ENCODE measurements around the gene AGBL1. TPM values are rescaled to one million over a fixed set of nuclear protein-coding genes. Genes with fewer than 3 reads are reported as not detected.

The AGBL1 gene
- total and polyA plus RNA-seq, 2 donors (not counting 1 experiment from before 2014, with no cell fraction given): not detected

GRCh38 chr15:86620641-86621349 is 541.1 kb downstream of the AGBL1 start:
- no peak overlapping the region for H3K4me2 ChIP-seq (replicated peaks; ENCODE audit: low read depth, low read length, poor library complexity, severe bottlenecking)
- H3K27ac ChIP-seq (ENCODE audit: low read length in 2 of 2): no peak overlapping the region
- H3K4me1 ChIP-seq (ENCODE audit: control insufficient read depth in 2 of 2, insufficient read depth in 2 of 2, low read length in 2 of 2): no peaks in the 10 kb centered on the region
- no peaks in the 10 kb centered on the region for H3K27me3 ChIP-seq (replicated peaks in 1 of 4; ENCODE audit: control extremely low read depth in 1 of 4, control insufficient read depth in 3 of 4, insufficient read depth in 4 of 4, low read length in 3 of 4)
- intact Hi-C loops (cut with micrococcal nuclease): no loop called here
- no peaks in the 10 kb centered on the region for H3K36me3 ChIP-seq (replicated peaks in 1 of 2; ENCODE audit: control extremely low read depth in 1 of 2, control insufficient read depth in 1 of 2, extremely low read depth in 1 of 2, insufficient read depth in 2 of 2, low read length in 1 of 2)
- no peak overlapping the region for H3K4me3 Mint-ChIP-seq
- no peaks in the 10 kb centered on the region for H3K9me3 ChIP-seq (ENCODE audit: control extremely low read depth in 1 of 3, control insufficient read depth in 2 of 3, insufficient read depth in 1 of 3, low read length in 2 of 3)
- ChIA-PET POLR2A (no interaction called here), CTCF (no interaction called here)
- H3K4me3 ChIP-seq (ENCODE audit: control extremely low read depth in 1 of 5, extremely low read depth in 1 of 5, insufficient read depth in 1 of 5, low read depth in 2 of 5, low read length in 4 of 5): no peak overlapping the region
- no peaks in the 10 kb centered on the region for H3K79me2 ChIP-seq (ENCODE audit: control insufficient read depth, insufficient read depth, low read length)
- H3K27ac Mint-ChIP-seq: no peak overlapping the region
- no peak for DNase-seq
- no peak overlapping the region for H2AFZ ChIP-seq (ENCODE audit: insufficient read depth, low read depth, low read length, poor library complexity, severe bottlenecking)
- no peaks in the 10 kb centered on the region for H3K4me1 Mint-ChIP-seq
- no peak for ATAC-seq (ENCODE audit: low read depth)
- H3K9ac ChIP-seq (ENCODE audit: low read length): no peak overlapping the region
- TF ChIP-seq EZH2 (IDR thresholded peaks at IDR 0.05; ENCODE audit: borderline replicate concordance, insufficient read depth, low read depth, low read length, poor library complexity, severe bottlenecking) (no peak), CTCF (IDR thresholded peaks at IDR 0.05) (no peak)
- H3K27me3 Mint-ChIP-seq: no peaks in the 10 kb centered on the region
- 75% methylated on average over 5 of the region's 8 CpGs for WGBS (ENCODE audit: insufficient coverage)
- H3K9me3 Mint-ChIP-seq (ENCODE audit: insufficient read depth): no peaks in the 10 kb centered on the region
- H4K20me1 ChIP-seq (ENCODE audit: control insufficient read depth, insufficient read depth, low read length, poor library complexity, severe bottlenecking): no peaks in the 10 kb centered on the region

- Histone ChIP-seq H3K27me3 (replicated peaks in 1 of 4; ENCODE audit: control extremely low read depth in 1 of 4, control insufficient read depth in 3 of 4, insufficient read depth in 4 of 4, low read length in 3 of 4) (no peaks in the 10 kb centered on the region), H3K4me3 (ENCODE audit: control extremely low read depth in 1 of 5, extremely low read depth in 1 of 5, insufficient read depth in 1 of 5, low read depth in 2 of 5, low read length in 4 of 5) (no peak overlapping the region), H2AFZ (ENCODE audit: insufficient read depth, low read depth, low read length, poor library complexity, severe bottlenecking) (no peak overlapping the region), H3K36me3 (replicated peaks in 1 of 2; ENCODE audit: control extremely low read depth in 1 of 2, control insufficient read depth in 1 of 2, extremely low read depth in 1 of 2, insufficient read depth in 2 of 2, low read length in 1 of 2) (no peaks in the 10 kb centered on the region), H3K4me1 (ENCODE audit: control insufficient read depth in 2 of 2, insufficient read depth in 2 of 2, low read length in 2 of 2) (no peaks in the 10 kb centered on the region), H3K4me2 (replicated peaks; ENCODE audit: low read depth, low read length, poor library complexity, severe bottlenecking) (no peak overlapping the region), H3K9ac (ENCODE audit: low read length) (no peak overlapping the region), H3K79me2 (ENCODE audit: control insufficient read depth, insufficient read depth, low read length) (no peaks in the 10 kb centered on the region), H3K9me3 (ENCODE audit: control extremely low read depth in 1 of 3, control insufficient read depth in 2 of 3, insufficient read depth in 1 of 3, low read length in 2 of 3) (no peaks in the 10 kb centered on the region), H3K27ac (ENCODE audit: low read length in 2 of 2) (no peak overlapping the region), H4K20me1 (ENCODE audit: control insufficient read depth, insufficient read depth, low read length, poor library complexity, severe bottlenecking) (no peaks in the 10 kb centered on the region)
- ChIA-PET CTCF (no interaction called here), POLR2A (no interaction called here)
- intact Hi-C loops (cut with micrococcal nuclease): no loop called here
- H3K4me1 Mint-ChIP-seq: no peaks in the 10 kb centered on the region
- ATAC-seq (ENCODE audit: low read depth) (no peak), DNase-seq (no peak)
- TF ChIP-seq CTCF (IDR thresholded peaks at IDR 0.05) (no peak), EZH2 (IDR thresholded peaks at IDR 0.05; ENCODE audit: borderline replicate concordance, insufficient read depth, low read depth, low read length, poor library complexity, severe bottlenecking) (no peak)
- H3K4me3 Mint-ChIP-seq: no peak overlapping the region
- peaks cover 2% of the 10 kb centered on the region for H3K9me3 Mint-ChIP-seq (ENCODE audit: insufficient read depth)
- 73% methylated on average over 1 of the region's 2 CpGs for WGBS (ENCODE audit: insufficient coverage)
- no peak overlapping the region for H3K27ac Mint-ChIP-seq
- no peaks in the 10 kb centered on the region for H3K27me3 Mint-ChIP-seq
Measured at GRCh38 chr15:86623236-86623635, 543.6 kb downstream of the AGBL1 start.

Data from B cell (primary cell).